ENCODE measurements around the gene HPS5. TPM values are rescaled to one million over a fixed set of nuclear protein-coding genes. Genes with fewer than 3 reads are reported as not detected.
"Not testable (repeated sequence)": the region's sequence is repeated elsewhere in the genome, so short reads cannot be mapped to it uniquely, and the experiment has no call there.

HPS5 gene
- total RNA-seq, 4 donors from 2014 or later, result 17.6 to 49.9 (median 38.0) TPM

- H3K4me3 ChIP-seq, result no peak overlapping the region
- no peaks in the 10 kb centered on the region for H3K27me3 ChIP-seq
- no peaks in the 10 kb centered on the region for H3K36me3 ChIP-seq
- TF ChIP-seq CTCF (IDR thresholded peaks at IDR 0.05) (peak in 3 of 6 experiments; percentile 18 to 22 (median 19)), POLR2A (IDR thresholded peaks at IDR 0.05) (no peak)
- H3K4me1 ChIP-seq, result no peaks in the 10 kb centered on the region
- H3K27ac ChIP-seq, result peak overlapping the region in 1 of 4 donors; percentile 8
- no peaks in the 10 kb centered on the region for H3K9me3 ChIP-seq
- no peak for DNase-seq
Measured at GRCh38 chr11:18253233-18253632, 68.7 kb downstream of the HPS5 start.

GRCh38 chr11:18248561-18248960 lies 73.4 kb downstream of the HPS5 start, which contains the start of gene SAA2:
SAA2 (minus strand) TSS chr11:18248668; CDS start chr11:18248011, 657 bp downstream.
- H3K4me3 ChIP-seq, result no peak within 1 kb of the TSS
- H3K27ac ChIP-seq, result no peak within 1 kb of the TSS
- DNase-seq, result no peak
- H3K27me3 ChIP-seq, result no peaks in the 10 kb centered on the region
- H3K4me1 ChIP-seq, result no peaks in the 10 kb centered on the region
- no peak for TF ChIP-seq POLR2A (IDR thresholded peaks at IDR 0.05)
- TF ChIP-seq CTCF (IDR thresholded peaks at IDR 0.05), result no peak
- H3K9me3 ChIP-seq, result no peaks in the 10 kb centered on the region
- no peaks in the 10 kb centered on the region for H3K36me3 ChIP-seq

GRCh38 chr11:18247191-18247581 lies 74.8 kb downstream of the HPS5 start:
- H3K27me3 ChIP-seq, H3K9me3 ChIP-seq, DNase-seq, H3K4me1 ChIP-seq, H3K36me3 ChIP-seq, H3K4me3 ChIP-seq: not testable (repeated sequence)
- peak overlapping the region in 3 of 4 donors; percentile 72 to 87 (median 79) for H3K27ac ChIP-seq

- DNase-seq, result peak in 2 of 3 donors; percentile 42 to 59
- peak in 1 of 6 experiments; percentile 14 for TF ChIP-seq CTCF (IDR thresholded peaks at IDR 0.05)
- peak overlapping the region; percentile 72 to 87 (median 76) for H3K27ac ChIP-seq
- H3K36me3 ChIP-seq, H3K9me3 ChIP-seq, H3K4me1 ChIP-seq, H3K27me3 ChIP-seq: not testable (repeated sequence)
- H3K4me3 ChIP-seq, result peak overlapping the region in 3 of 4 donors; percentile 20 to 29 (median 20)
Measured at GRCh38 chr11:18246379-18247190, 75.4 kb downstream of the HPS5 start.

GRCh38 chr11:18245396-18245795 lies 76.5 kb downstream of the HPS5 start:
- Histone ChIP-seq H3K27ac (no peak overlapping the region), H3K27me3 (no peaks in the 10 kb centered on the region), H3K4me1 (no peaks in the 10 kb centered on the region), H3K36me3 (no peaks in the 10 kb centered on the region), H3K9me3 (no peaks in the 10 kb centered on the region), H3K4me3 (no peak overlapping the region)
- DNase-seq, result no peak
- TF ChIP-seq CTCF (IDR thresholded peaks at IDR 0.05), result no peak
- no peak for TF ChIP-seq POLR2A (IDR thresholded peaks at IDR 0.05)

- TF ChIP-seq POLR2A (IDR thresholded peaks at IDR 0.05) (no peak), CTCF (IDR thresholded peaks at IDR 0.05) (peak; percentile 25 to 90 (median 77))
- no peaks in the 10 kb centered on the region for H3K36me3 ChIP-seq
- H3K9me3 ChIP-seq, result no peaks in the 10 kb centered on the region
- H3K27ac ChIP-seq, result no peak overlapping the region
- no peak overlapping the region for H3K4me3 ChIP-seq
- H3K4me1 ChIP-seq, result no peaks in the 10 kb centered on the region
- peak in 2 of 3 donors; percentile 47 to 89 for DNase-seq
- no peaks in the 10 kb centered on the region for H3K27me3 ChIP-seq
Measured at GRCh38 chr11:18243783-18244362, 78.1 kb downstream of the HPS5 start.
